HG03442 (cell line): ENCODE data around the gene ZNF138.

Source experiments
- ATAC-seq: cut with Tn5 transposase; IDR thresholded peaks from one replicate; pipeline ENCODE4 v1.9.1; 2021; ENCODE audit warnings: mild to moderate bottlenecking, moderate library complexity; ENCODE audit not compliant: unreplicated experiment

Gene ZNF138

GRCh38 chr7:64874562-64875250, 80.5 kb downstream of the ZNF138 start:
- no peak for ATAC-seq

GRCh38 chr7:64875258-64875657, 81.0 kb downstream of the ZNF138 start:
- ATAC-seq: no peak

- no peak for ATAC-seq
These were observed 81.6 kb downstream of the ZNF138 start for GRCh38 chr7:64875658-64876406.

DNA sequence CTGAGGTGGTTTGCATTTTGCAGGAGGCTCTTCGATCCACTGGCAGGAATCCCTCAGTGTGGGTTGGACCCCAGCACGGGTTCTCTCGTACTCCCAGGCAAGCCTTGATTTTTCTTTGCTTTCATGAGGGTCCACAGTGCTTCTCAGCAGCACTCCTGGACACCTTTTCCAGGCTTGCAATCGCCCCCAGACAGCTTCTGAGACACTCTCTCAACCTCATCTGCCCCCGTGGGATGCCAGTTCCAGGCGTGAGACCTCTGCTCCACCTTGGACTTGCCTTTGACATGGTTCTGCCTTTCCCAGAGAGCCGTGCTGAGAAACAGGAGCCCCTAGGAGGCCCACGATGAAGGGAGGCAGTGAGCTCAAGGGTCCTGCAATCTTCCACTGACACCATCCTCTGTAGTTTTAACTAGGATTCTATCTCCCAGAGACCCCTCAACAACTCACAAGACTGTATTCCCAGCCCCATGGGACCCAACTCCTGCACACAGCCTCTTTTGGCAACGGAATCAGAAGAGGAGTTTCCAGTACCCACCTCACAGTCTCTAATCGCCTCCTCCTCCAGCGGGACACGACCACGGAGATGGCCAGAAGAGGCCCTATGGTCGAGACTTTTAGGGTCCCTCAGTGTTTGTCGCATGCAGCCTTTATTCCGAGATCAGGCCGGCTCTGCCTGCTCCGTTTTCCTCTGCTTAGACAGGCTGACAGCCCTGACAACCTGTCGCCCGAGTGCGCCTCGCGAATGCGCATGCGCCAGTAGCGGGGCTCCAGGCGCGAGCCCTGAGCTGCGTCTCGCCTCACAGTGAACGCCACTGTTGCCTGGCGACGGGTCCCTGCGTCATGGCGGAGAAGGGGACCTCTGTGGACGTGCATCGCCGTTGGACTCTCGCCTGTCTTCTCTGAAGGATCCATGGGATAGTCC, 82.8 kb downstream of the ZNF138 start:
- no peak for ATAC-seq

DNA sequence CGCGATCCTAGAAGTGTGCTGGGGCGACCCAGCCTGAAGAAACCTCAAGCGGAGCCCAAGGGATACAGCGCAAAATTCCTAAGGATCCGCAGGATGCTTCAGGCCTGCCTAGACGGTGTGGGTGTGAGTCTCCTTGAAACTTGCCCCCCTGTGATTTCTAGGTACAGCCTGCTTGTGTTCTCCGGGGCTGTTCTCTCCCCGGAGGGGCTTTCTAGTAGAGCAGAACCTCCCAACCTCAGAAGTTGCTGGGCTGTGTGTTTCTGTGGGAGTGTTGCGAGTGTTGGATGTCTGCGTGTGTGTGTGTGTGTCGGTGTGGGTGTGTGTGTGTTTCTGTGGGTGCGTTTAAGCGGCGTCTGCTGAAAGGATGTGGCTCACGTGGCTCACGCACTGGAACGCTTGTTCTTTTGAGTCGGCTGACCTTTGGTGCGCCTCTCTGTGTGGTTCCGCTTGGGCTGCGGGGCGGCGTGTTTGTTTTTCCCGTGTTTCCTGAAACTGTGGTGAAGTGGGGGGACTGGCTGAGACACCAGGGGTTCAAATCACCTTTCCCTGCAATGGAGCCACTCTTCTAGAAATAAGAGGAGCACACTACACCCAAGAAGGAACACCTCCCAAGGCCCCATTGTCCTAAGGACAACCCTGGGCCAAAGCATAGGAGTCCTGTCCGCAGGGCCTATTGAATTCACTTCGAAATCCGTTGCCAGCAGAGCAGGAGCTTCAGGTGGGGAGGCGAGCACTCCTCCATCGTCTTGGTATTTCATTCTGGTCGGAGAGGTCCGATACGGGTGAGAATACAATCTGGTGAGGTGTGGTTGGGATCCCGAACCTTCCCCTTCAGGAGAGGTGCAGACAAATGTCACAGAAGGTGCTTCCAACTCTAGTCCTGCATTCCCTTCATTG, 83.7 kb downstream of the ZNF138 start:
- ATAC-seq: no peak

- ATAC-seq: no peak
These were observed 84.5 kb downstream of the ZNF138 start for GRCh38 chr7:64878684-64879083.

GRCh38 chr7:64879086-64879730, 85.0 kb downstream of the ZNF138 start:
- no peak for ATAC-seq

DNA sequence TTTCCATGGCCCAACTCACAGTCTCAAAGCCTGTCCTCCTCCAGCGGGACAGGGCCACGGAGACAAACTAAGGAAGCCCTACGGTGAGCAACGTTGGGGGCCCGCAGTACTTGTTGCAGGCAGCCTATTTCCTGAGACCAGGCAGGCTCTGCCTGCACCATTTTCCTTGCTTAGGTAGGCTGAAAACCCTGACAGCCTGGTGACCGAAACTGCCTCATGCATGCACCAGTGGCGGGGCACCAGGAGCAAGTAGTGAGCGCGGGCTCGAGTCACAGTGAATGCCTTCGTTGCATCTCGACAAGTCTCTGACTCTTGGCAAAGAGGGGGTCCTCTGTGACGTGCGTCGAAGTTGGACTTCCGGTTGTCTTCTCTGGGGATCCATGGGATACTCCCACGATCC, 85.6 kb downstream of the ZNF138 start:
- no peak for ATAC-seq

DNA sequence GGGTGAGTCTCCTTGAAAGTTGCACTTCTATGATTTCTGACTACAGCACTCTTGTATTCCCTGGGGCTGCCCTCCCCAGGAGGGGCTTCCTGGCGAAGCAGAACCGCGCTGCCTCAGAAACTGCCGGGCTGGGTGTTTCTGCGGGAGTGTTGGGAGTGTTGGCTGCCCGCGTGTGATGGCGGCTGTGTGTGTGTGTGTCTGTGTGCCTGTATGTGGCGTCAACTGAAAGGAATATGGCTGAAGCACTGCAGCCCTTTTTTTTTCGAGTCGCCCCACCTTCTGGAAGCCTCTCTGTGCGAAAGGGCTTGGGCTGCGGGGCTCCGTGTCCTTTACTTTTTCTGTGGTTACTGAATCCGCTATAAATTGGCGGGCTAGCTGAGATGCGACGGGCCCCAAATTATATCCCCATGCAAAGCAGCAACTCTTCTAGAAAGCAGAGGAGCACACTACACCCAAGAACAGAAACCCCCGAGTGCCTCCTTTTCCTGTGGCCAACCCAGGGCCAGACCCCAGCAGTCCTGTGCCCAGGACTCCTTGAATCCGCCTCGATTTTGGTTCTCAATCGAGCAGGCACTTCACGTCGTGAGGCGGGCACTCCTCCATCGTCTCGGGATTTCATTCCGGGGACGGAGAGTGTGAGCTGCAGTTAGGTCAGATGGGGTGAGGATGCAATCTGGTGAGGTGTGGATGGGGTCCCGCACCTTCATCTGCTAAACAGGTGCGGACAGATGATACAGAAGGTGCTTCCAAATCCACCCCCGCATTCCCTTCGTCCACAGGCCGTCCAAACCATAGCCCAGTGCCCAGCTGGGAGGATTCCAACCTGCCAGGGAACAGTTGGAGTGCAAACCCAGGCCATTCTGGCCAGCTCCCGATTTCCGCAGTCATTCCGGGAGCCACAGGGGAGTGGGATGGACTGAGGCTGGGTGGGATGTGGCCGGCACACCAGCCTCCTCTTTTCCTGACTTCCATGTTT, 86.4 kb downstream of the ZNF138 start:
- ATAC-seq: no peak

DNA sequence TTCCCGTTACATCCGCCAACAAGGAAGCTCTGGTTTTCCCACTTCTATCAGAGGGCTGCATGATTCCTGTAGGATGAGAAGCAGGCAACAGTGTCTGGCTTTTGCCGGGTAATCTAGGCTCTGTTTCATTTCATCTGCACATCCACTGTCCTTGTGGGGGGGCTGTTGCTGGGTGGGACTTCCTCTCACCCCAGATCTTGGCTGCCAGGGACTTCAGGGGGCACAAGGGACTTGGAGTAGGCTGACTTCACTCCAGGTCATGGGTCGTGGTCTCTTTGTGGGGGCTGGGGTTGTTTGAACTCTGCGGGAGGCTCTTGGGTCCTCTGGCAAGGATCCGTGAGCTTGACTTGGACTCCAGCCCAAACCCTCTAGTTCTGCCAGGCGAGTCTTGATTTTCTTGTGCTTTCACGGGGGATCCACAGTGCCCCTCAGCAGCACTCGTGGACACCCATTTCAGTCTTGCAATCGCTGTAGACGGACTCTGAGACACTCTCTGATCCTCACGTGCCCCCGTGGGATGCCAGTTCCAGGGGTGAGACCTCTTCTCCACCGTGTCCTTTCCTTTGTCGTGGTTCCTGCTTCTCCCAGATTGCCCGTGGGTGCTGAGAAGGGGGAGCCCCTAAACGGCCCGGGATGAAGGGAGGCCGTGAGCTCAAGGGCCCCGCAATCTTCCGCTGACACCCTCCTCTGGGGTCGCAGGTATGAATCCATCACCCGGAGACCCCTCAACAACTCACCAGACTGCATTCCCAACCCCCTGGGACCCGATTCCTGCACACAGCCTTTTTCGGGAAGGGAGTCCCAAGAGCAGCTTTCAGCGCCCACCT, 87.4 kb downstream of the ZNF138 start:
- ATAC-seq: no peak

GRCh38 chr7:64882341-64883112, 88.3 kb downstream of the ZNF138 start:
- no peak for ATAC-seq
